Measurements from ENCODE around the gene DSCAML1.

DSCAML1 gene

DNA sequence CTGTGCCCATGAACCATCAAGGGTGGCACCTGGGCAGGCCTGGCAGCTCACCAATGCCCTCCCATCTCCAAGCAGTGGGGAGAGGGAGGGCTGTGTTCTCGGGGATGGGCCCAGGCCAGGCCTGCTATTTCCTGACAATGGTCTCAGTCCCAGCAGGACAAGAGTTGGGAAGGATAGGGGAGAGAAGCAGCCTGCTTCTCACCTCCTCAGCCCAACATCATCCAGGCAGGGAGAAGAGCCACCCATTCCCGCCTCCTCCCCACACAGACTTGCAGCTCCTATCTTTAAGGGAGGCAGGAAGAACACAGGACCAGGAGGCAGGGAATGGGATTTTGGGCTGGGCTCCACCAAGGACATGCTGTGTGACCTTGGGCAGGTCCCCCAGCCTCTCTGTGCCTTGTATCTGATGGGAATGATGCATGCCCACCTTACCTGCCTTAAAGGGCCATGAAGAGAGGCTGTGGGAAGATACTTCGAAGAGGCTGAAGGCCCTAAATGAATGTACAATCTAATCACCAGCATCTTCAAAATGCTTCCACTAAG, 108.7 kb downstream of the DSCAML1 start:
- DNase-seq: no peak

DNA sequence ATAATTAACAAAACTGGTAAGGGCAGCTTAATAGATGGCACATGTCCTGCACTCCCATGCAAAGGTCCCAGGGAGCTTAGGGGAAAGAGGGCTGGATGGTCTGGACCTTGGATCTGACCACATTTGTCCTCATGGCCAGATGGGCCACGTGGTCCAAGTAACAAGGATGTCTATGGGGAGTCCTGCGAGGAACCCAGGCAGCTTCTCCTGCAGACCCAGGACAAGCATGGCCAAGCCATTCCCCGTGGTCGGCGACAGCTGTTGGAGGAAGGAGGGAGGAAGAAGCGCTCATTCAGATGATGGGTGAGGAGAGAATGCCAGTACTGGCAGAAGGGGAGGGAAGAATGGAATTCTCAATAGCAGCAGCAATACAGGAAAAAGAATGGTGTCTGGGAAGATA, 109.2 kb downstream of the DSCAML1 start:
- DNase-seq: no peak

DNA sequence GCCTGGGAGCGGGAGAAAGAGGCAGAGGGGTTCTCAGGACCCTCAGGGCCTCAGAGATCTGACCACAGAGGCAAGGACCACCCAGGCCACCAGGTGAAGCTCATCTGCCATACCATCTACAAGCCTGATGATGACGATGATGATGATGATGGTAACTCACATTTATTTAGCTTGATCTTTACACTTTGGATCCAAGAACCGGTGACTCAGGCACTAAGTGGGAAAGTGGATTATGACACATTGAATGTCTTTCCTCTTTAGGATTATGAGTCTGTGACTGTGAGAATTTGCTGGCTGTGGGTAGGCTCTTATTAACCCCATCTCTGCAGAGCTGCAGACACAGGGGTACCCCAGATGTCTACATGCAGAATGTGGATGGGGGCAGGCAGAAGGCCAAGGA, 110.3 kb downstream of the DSCAML1 start:
- no peak for DNase-seq

- DNase-seq: no peak
Observed at GRCh38 chr11:117685566-117685965, 111.5 kb downstream of the DSCAML1 start.

DNA sequence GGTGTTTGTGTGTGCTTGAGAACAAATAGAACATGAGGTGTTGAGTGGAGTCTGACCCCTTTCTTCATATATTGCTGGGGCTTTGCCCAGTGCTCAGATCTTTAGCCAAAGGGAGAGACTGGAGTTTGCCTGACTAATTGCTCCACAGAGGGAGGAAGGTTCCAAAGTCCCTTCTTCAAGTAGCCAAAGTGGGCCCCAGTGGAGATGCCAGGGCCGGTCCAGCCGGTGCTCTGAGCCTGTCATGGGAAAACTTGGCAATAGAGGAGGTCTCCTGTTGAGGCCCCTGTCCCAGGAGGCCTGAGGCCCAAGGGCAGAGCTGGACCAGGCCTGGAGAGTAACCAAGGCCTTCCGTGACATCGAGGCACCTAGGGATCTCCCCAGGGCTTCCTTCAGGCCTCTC, 112.3 kb downstream of the DSCAML1 start:
- DNase-seq: no peak

- no peak for DNase-seq
Observed at GRCh38 chr11:117684111-117684510, 112.9 kb downstream of the DSCAML1 start.

DNA sequence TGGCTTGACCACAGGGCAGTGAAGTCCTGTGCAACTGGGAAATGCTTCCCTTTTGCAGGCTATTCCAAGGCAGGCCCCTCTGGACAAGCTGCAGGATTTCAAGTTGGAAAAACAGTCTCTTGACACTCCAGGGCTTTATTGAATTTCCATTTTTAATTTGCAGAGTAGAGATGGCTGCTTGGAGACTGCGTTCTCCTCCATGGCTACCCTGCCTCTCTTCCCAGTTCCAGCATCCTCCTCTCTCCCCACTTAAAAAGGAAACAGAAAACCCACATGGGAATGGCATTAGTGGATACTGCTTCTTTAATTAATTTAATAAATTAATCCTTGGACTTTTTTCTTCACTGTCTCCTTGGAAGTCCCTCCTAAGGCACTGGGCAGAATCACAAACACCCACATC, 115.6 kb downstream of the DSCAML1 start:
- DNase-seq: no peak

DNA sequence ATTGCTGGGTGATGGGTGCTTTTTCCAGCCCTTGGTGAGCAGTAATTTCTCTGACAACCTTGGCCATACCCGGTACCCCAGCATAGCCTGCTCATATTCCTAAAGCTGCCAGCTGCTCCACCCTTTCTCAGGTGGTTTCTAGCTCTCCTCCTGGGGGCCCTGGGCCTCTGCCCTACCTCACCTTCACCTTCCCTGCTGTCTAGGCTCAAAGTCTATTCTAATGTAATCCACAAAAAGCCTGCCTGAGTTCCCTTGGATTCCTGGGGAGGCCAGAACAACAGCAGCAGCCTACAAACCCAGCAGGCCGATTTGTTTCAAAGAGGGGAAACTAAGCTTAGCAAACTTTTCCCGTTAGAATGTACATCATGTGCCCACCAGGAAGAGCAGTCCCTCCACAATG, 117.6 kb downstream of the DSCAML1 start:
- no peak for DNase-seq

GRCh38 chr11:117678658-117679406, 118.2 kb downstream of the DSCAML1 start:
- DNase-seq: no peak

DNA sequence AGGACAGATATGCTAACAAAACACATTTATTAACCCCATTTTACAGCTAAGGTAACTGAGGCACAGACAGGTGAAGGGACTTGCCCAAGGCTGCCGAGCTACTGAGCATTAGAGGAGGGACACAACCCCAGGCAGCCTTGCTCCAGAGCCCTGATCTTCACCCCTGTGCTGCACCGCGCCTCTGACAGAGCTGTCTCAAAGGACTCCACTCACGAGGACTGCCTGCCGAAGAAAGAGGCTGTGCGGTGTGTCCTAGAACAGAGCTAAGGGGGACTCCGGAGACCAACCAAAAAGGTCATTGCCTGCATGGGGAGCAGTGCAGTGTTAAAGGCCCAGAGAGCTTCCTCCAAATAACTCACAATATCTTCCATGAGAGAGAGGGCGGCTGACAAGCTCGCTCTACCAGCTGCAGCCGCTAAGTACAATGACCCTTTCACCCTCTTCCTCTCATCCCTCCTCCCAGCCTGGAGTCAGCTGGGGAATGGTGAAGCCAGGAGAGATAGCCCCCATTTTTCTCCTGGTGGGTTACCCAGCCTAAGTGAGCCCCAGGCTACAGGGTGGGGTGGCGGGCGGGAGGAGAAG, 119.2 kb downstream of the DSCAML1 start:
- no peak for DNase-seq

- DNase-seq: no peak
Observed at GRCh38 chr11:117676501-117676900, 120.5 kb downstream of the DSCAML1 start.

DNA sequence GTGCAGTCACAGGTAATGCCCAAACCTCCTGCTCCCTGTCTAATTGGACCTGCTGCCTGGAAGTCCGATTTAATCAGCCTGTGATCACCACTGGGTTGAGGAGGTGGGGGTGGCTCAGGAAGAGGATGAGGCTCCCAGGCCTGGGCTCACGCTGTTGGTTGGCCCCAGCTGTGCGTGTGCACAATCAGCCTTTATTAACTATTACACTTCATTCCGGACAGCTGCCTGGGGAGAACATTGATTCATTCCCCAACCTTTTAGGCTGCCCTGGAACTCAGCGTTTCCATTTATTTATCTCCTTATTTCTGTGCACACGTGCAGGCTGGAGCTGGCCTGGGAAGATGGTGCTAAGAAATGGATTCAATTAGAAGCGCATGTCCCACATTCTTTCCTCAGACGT, 123.4 kb downstream of the DSCAML1 start:
- no peak for DNase-seq

DNA sequence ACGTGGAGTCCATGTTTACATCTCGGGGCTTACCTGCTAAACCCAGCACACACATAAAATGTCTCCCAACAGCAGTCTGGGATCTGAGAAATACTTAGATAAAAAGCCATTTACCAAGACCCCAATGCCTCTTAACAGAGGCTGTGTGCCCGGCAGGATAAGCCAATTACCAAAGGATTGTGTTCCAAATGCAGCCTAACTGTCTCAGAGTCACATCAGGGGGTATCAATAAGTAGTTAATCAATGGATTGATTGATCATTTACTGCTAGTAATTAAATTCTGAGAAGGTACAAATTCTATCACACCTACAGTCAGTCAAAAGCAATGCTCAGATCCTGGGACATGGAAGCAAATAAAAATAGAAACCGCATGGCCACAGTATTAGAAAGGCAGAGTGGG, 125.6 kb downstream of the DSCAML1 start:
- no peak for DNase-seq

DNA sequence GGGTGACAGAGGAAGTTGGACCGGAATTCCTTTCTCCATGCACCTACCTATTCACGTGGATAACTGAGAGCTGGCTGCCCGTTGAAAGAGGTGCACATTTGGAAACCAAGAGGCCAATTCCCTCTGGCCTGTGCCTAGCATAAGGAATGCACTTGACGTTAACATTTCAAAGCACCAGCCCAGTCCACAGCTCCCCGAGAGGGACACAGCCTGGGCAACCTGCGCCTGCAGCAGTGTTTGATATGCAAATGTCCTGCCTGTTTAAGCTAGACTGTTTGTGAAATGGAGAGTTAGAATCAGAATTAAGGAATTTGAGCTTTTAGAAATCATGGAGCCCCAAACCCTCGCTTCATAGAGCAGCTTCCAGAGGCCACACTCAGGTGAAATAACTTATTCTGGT, 126.1 kb downstream of the DSCAML1 start:
- DNase-seq: no peak

GRCh38 chr11:117670443-117670842, 126.6 kb downstream of the DSCAML1 start:
- DNase-seq: no peak

DNA sequence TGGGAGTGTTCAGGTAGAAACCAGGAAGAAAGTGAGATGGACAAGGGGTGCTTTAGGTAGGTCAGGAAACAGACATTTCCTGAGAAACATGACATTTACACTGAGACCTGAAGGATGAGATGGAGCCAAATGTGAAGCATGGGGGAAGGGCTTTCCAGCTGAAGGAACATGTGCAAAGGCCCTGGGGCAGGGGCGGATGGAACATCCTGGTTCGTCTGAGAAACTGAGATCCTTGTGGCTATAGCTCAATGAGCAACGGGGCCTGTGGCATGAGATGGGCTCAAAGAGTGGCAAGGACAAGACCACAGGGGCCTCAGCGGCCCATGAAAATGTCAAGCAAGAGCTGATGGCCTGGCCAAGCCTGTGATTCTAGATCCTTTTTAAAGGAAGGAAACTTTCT, 127.4 kb downstream of the DSCAML1 start:
- no peak for DNase-seq

- no peak for DNase-seq
Observed at GRCh38 chr11:117669062-117669461, 128.0 kb downstream of the DSCAML1 start.

GRCh38 chr11:117668321-117668751, 128.7 kb downstream of the DSCAML1 start:
- no peak for DNase-seq

DNA sequence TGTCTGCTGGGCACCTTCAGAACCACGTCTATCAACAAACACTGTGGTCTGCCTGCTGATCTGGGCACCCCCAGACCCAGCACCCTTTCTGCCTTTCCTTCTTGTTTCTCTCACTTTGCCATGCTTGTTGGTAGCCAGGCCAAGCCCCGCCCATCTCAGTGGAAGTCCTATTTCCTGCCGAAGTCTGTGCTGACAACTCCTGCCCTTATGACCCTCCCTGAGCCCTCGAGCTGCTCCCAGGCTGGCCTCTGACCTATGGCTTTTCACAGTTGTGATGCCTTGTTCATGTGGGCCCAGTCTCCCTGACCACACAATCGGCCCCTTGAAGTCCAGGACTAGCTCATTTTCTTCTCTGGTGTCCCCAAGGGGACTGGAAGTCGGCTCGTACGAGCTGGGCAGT, 132.1 kb downstream of the DSCAML1 start:
- DNase-seq: no peak

DNA sequence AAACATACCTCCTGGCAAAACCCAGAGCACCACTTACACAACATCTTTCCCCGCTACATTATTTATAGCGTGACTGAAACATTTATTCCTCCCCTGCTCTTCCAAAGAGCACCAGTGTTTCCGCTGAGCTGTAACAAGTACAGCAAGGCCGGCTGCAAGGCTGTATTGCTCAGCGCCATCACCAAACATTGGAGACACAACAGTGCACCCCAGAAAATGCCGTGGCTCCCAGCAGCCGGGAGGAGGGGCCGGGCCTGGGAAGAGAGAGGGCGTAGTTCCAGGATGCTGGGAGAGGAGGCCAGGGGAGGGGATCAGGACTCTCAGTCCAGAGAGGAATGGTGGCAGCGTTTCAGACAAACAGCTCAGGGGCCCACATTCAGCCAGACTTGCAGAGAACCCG, 133.2 kb downstream of the DSCAML1 start:
- no peak for DNase-seq

- no peak for DNase-seq
Observed at GRCh38 chr11:117663414-117663813, 133.6 kb downstream of the DSCAML1 start.

DNA sequence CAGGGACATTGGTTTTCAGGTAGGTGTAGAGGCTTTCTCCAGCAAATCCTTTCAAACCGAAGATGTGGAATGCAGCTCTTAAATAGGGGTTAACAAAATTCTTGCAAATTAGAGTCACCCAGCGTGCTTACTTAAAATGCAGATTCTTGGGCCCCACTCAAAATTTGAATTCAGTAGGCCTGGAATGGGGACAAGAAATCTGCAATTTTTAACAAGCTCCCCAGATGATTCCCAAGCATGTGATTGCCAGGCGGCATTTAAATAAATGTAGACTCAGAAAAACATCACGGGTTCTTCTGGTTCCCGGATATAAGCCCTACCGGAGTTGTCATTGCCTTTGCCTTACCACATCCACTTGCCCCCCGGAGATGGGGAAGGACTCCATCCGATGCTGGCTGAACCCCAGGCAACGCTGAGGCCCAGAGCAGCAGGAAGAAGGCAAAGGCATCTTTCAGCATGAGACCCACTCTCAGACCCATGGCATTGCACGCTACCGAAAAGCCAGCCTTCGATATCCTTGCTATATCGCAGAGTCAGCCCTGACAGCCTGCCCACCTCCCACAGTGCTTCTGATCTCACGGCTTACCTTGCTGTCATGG, 134.2 kb downstream of the DSCAML1 start:
- DNase-seq: no peak

GRCh38 chr11:117662255-117662654, 134.8 kb downstream of the DSCAML1 start:
- DNase-seq: no peak

DNA sequence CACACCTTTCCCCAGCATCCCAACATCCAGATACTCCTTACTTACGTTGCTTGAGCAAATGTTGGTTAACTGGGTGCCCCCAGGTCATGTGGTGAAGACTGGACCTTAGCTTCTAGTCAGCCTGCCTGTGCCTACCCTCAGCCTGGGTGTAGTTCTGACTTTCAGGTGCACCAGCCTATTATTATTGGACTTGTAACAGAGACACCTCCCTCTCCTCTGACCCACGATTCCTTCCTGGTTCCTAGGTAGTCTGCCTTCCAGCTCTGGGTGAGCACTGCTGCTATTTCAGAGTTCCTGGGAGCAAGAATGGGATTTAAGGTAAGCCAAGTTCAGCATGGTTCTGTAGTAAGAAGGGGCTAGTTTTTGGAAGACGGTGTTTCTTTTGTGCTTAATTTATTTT, 138.2 kb downstream of the DSCAML1 start:
- no peak for DNase-seq

All from NCI-H226 (cell line).